ENCODE measurements around the gene POLG.
A peak's percentile ranks its signal among the peaks of the same experiment; 100 is the strongest.

Gene POLG

GRCh38 chr15:89368566-89369223 lies 34.1 kb upstream of the POLG start:
- peaks cover 20% of the 10 kb centered on the region; the same call in 1 of the 2 replicates for H3K4me1 ChIP-seq (ENCODE audit: insufficient read depth, low read length)
- no peaks in the 10 kb centered on the region for H3K9me3 ChIP-seq (ENCODE audit: insufficient read depth, low read depth, low read length)
- H3K27me3 ChIP-seq (ENCODE audit: insufficient read depth, low read length): peaks cover 100% of the 10 kb centered on the region
- no peak overlapping the region for H3K4me3 ChIP-seq (ENCODE audit: low read length)
- H3K9ac ChIP-seq (ENCODE audit: low read depth, low read length): no peak overlapping the region
- WGBS: 1% methylated on average over 34 of the region's 34 CpGs
- H3K27ac ChIP-seq (ENCODE audit: low read depth, low read length): no peak overlapping the region
- H3K36me3 ChIP-seq (ENCODE audit: insufficient read depth, low read length): no peaks in the 10 kb centered on the region

- Histone ChIP-seq H3K9me3 (ENCODE audit: insufficient read depth, low read depth, low read length) (no peaks in the 10 kb centered on the region), H3K27me3 (ENCODE audit: insufficient read depth, low read length) (peaks cover 100% of the 10 kb centered on the region), H3K4me3 (ENCODE audit: low read length) (peak overlapping the region; percentile 36; the same call in 1 of the 2 replicates), H3K36me3 (ENCODE audit: insufficient read depth, low read length) (no peaks in the 10 kb centered on the region), H3K27ac (ENCODE audit: low read depth, low read length) (no peak overlapping the region), H3K9ac (ENCODE audit: low read depth, low read length) (no peak overlapping the region), H3K4me1 (ENCODE audit: insufficient read depth, low read length) (peaks cover 16% of the 10 kb centered on the region; the same call in 1 of the 2 replicates)
- WGBS: 2% methylated on average over 84 of the region's 90 CpGs
Observed at GRCh38 chr15:89367485-89368451, 33.1 kb upstream of the POLG start.

- WGBS: 23% methylated on average over 21 of the region's 21 CpGs
- peaks cover 16% of the 10 kb centered on the region; the same call in 1 of the 2 replicates for H3K4me1 ChIP-seq (ENCODE audit: insufficient read depth, low read length)
- H3K36me3 ChIP-seq (ENCODE audit: insufficient read depth, low read length): no peaks in the 10 kb centered on the region
- peaks cover 100% of the 10 kb centered on the region for H3K27me3 ChIP-seq (ENCODE audit: insufficient read depth, low read length)
- H3K9me3 ChIP-seq (ENCODE audit: insufficient read depth, low read depth, low read length): no peaks in the 10 kb centered on the region
- no peak overlapping the region for H3K9ac ChIP-seq (ENCODE audit: low read depth, low read length)
- H3K27ac ChIP-seq (ENCODE audit: low read depth, low read length): no peak overlapping the region
- H3K4me3 ChIP-seq (ENCODE audit: low read length): no peak overlapping the region; the same call in 1 of the 2 replicates
Observed at GRCh38 chr15:89366656-89367393, 32.2 kb upstream of the POLG start.

GRCh38 chr15:89365462-89366065 lies 30.9 kb upstream of the POLG start:
- Histone ChIP-seq H3K4me1 (ENCODE audit: insufficient read depth, low read length) (peaks cover 17% of the 10 kb centered on the region; the same call in 1 of the 2 replicates), H3K36me3 (ENCODE audit: insufficient read depth, low read length) (no peaks in the 10 kb centered on the region), H3K4me3 (ENCODE audit: low read length) (no peak overlapping the region), H3K9me3 (ENCODE audit: insufficient read depth, low read depth, low read length) (no peaks in the 10 kb centered on the region), H3K9ac (ENCODE audit: low read depth, low read length) (no peak overlapping the region), H3K27ac (ENCODE audit: low read depth, low read length) (no peak overlapping the region), H3K27me3 (ENCODE audit: insufficient read depth, low read length) (peaks cover 100% of the 10 kb centered on the region)
- WGBS: 14% methylated on average over 19 of the region's 22 CpGs

- Histone ChIP-seq H3K9ac (ENCODE audit: low read depth, low read length) (no peak overlapping the region), H3K36me3 (ENCODE audit: insufficient read depth, low read length) (no peaks in the 10 kb centered on the region), H3K27ac (ENCODE audit: low read depth, low read length) (no peak overlapping the region), H3K4me1 (ENCODE audit: insufficient read depth, low read length) (peaks cover 13% of the 10 kb centered on the region; the same call in 1 of the 2 replicates), H3K9me3 (ENCODE audit: insufficient read depth, low read depth, low read length) (no peaks in the 10 kb centered on the region), H3K27me3 (ENCODE audit: insufficient read depth, low read length) (peaks cover 100% of the 10 kb centered on the region), H3K4me3 (ENCODE audit: low read length) (no peak overlapping the region)
- whole genome bisulfite sequencing: 34% methylated on average over 13 of the region's 13 CpGs
Observed at GRCh38 chr15:89364741-89365450, 30.3 kb upstream of the POLG start.

GRCh38 chr15:89364341-89364740 lies 29.7 kb upstream of the POLG start:
- 50% methylated on average over 6 of the region's 6 CpGs for WGBS
- peaks cover 10% of the 10 kb centered on the region; the same call in 1 of the 2 replicates for H3K4me1 ChIP-seq (ENCODE audit: insufficient read depth, low read length)
- no peaks in the 10 kb centered on the region for H3K36me3 ChIP-seq (ENCODE audit: insufficient read depth, low read length)
- peaks cover 100% of the 10 kb centered on the region for H3K27me3 ChIP-seq (ENCODE audit: insufficient read depth, low read length)
- no peak overlapping the region for H3K9ac ChIP-seq (ENCODE audit: low read depth, low read length)
- H3K27ac ChIP-seq (ENCODE audit: low read depth, low read length): no peak overlapping the region
- no peaks in the 10 kb centered on the region for H3K9me3 ChIP-seq (ENCODE audit: insufficient read depth, low read depth, low read length)
- H3K4me3 ChIP-seq (ENCODE audit: low read length): no peak overlapping the region

GRCh38 chr15:89363770-89364169 lies 29.1 kb upstream of the POLG start:
- no peak overlapping the region for H3K4me3 ChIP-seq (ENCODE audit: low read length)
- 34% methylated on average over 4 of the region's 4 CpGs for WGBS

GRCh38 chr15:89363133-89363532 lies 28.5 kb upstream of the POLG start:
- no peaks in the 10 kb centered on the region for H3K9me3 ChIP-seq (ENCODE audit: insufficient read depth, low read depth, low read length)
- H3K4me3 ChIP-seq (ENCODE audit: low read length): no peak overlapping the region
- WGBS: 31% methylated on average over 6 of the region's 6 CpGs
- no peak overlapping the region for H3K9ac ChIP-seq (ENCODE audit: low read depth, low read length)
- no peaks in the 10 kb centered on the region for H3K36me3 ChIP-seq (ENCODE audit: insufficient read depth, low read length)
- H3K4me1 ChIP-seq (ENCODE audit: insufficient read depth, low read length): peaks cover 5% of the 10 kb centered on the region; the same call in 1 of the 2 replicates
- H3K27ac ChIP-seq (ENCODE audit: low read depth, low read length): no peak overlapping the region
- H3K27me3 ChIP-seq (ENCODE audit: insufficient read depth, low read length): peaks cover 100% of the 10 kb centered on the region

More at GRCh38 chr15:89363770-89364169, 29.1 kb upstream of the POLG start:
- Histone ChIP-seq H3K27me3 (ENCODE audit: insufficient read depth, low read length) (peaks cover 100% of the 10 kb centered on the region), H3K9ac (ENCODE audit: low read depth, low read length) (no peak overlapping the region), H3K27ac (ENCODE audit: low read depth, low read length) (no peak overlapping the region), H3K9me3 (ENCODE audit: insufficient read depth, low read depth, low read length) (no peaks in the 10 kb centered on the region), H3K36me3 (ENCODE audit: insufficient read depth, low read length) (no peaks in the 10 kb centered on the region), H3K4me1 (ENCODE audit: insufficient read depth, low read length) (peaks cover 5% of the 10 kb centered on the region; the same call in 1 of the 2 replicates)

- 5% methylated on average over 73 of the region's 73 CpGs for WGBS
- H3K4me3 ChIP-seq (ENCODE audit: low read length): no peak overlapping the region
- H3K27me3 ChIP-seq (ENCODE audit: insufficient read depth, low read length): peaks cover 100% of the 10 kb centered on the region
Observed at GRCh38 chr15:89362203-89363101, 27.8 kb upstream of the POLG start.

More at GRCh38 chr15:89362203-89363101, 27.8 kb upstream of the POLG start:
- H3K9me3 ChIP-seq (ENCODE audit: insufficient read depth, low read depth, low read length): no peaks in the 10 kb centered on the region
- no peak overlapping the region for H3K27ac ChIP-seq (ENCODE audit: low read depth, low read length)
- no peaks in the 10 kb centered on the region for H3K36me3 ChIP-seq (ENCODE audit: insufficient read depth, low read length)
- H3K9ac ChIP-seq (ENCODE audit: low read depth, low read length): no peak overlapping the region
- H3K4me1 ChIP-seq (ENCODE audit: insufficient read depth, low read length): peaks cover 5% of the 10 kb centered on the region; the same call in 1 of the 2 replicates
